GM23338 (cell line): ENCODE measurements around the gene CCR4. TPM values are rescaled to one million over a fixed set of nuclear protein-coding genes. Genes with fewer than 3 reads are reported as not detected.

Experiments used
- EZH2phosphoT487 ChIP-seq: fragments of 200-600 bp; sonication (generic); IDR thresholded peaks from one replicate; pipeline ENCODE4 v1.8.1; 2018; ENCODE audit warnings: antibody characterized with exemption; ENCODE audit not compliant: unreplicated experiment
- STAT1 ChIP-seq: IDR thresholded peaks from one replicate; pipeline ENCODE4 v1.6.1; 2016; ENCODE audit warnings: antibody characterized with exemption; ENCODE audit not compliant: unreplicated experiment
- ZNF114 ChIP-seq: fragments of 250-450 bp; sonication (Bioruptor Pico); IDR thresholded peaks from 2 replicates; pipeline ENCODE4 v1.5.0; 2020; ENCODE audit warnings: mild to moderate bottlenecking, moderate library complexity
- polyA plus RNA-seq: library from polyadenylated mRNA; unstranded; fragments of >200 nt; fragmentation: Nextera tagmentation; extraction: Ambion mirVana; gene quantifications from 2 replicates; pipeline ENCODE4 v1.2.1, GENCODE V29; 2016
- total RNA-seq: library from RNA; depleted of rRNA; stranded (reverse); fragments of >200 nt; shearing (Covaris generic); gene quantifications from 2 replicates; pipeline ENCODE4 v1.2.3, GENCODE V29; 2014
- TF ChIP-seq, protein P1 (sequence below): fragments of 250-450 bp; sonication (Bioruptor Pico); IDR thresholded peaks from 2 replicates; pipeline ENCODE4 v1.5.0; 2020; ENCODE audit warnings: mild to moderate bottlenecking, moderate library complexity
- TF ChIP-seq, protein P2 (sequence below): IDR thresholded peaks from one replicate; pipeline ENCODE4 v1.6.1; 2018; ENCODE audit warnings: antibody characterized with exemption; ENCODE audit not compliant: unreplicated experiment

CCR4 gene
- total and polyA plus RNA-seq, 2 experiments from 2014 or later = 0.10 to 0.35 TPM

DNA sequence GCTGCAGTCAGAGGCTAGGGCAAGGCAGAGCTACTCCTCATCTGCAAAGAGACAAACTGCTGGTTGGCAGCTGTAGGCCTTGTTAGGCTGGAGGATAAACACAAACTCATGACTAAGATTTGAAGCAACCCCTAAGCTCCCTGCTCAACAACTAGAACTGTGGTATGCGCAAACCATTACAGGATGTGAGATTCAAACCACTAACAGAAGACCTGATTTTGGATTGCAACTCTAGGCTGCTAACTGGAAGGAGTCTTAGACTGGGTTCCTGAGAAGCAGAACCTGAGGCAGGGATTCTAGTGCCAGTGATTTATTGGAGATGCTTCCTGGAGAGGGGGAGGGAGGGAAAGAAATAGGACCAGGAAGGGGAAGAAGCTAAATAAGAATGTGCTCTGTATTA, 22.5 kb downstream of the CCR4 start (continued):
- TF ChIP-seq, protein P1, sequence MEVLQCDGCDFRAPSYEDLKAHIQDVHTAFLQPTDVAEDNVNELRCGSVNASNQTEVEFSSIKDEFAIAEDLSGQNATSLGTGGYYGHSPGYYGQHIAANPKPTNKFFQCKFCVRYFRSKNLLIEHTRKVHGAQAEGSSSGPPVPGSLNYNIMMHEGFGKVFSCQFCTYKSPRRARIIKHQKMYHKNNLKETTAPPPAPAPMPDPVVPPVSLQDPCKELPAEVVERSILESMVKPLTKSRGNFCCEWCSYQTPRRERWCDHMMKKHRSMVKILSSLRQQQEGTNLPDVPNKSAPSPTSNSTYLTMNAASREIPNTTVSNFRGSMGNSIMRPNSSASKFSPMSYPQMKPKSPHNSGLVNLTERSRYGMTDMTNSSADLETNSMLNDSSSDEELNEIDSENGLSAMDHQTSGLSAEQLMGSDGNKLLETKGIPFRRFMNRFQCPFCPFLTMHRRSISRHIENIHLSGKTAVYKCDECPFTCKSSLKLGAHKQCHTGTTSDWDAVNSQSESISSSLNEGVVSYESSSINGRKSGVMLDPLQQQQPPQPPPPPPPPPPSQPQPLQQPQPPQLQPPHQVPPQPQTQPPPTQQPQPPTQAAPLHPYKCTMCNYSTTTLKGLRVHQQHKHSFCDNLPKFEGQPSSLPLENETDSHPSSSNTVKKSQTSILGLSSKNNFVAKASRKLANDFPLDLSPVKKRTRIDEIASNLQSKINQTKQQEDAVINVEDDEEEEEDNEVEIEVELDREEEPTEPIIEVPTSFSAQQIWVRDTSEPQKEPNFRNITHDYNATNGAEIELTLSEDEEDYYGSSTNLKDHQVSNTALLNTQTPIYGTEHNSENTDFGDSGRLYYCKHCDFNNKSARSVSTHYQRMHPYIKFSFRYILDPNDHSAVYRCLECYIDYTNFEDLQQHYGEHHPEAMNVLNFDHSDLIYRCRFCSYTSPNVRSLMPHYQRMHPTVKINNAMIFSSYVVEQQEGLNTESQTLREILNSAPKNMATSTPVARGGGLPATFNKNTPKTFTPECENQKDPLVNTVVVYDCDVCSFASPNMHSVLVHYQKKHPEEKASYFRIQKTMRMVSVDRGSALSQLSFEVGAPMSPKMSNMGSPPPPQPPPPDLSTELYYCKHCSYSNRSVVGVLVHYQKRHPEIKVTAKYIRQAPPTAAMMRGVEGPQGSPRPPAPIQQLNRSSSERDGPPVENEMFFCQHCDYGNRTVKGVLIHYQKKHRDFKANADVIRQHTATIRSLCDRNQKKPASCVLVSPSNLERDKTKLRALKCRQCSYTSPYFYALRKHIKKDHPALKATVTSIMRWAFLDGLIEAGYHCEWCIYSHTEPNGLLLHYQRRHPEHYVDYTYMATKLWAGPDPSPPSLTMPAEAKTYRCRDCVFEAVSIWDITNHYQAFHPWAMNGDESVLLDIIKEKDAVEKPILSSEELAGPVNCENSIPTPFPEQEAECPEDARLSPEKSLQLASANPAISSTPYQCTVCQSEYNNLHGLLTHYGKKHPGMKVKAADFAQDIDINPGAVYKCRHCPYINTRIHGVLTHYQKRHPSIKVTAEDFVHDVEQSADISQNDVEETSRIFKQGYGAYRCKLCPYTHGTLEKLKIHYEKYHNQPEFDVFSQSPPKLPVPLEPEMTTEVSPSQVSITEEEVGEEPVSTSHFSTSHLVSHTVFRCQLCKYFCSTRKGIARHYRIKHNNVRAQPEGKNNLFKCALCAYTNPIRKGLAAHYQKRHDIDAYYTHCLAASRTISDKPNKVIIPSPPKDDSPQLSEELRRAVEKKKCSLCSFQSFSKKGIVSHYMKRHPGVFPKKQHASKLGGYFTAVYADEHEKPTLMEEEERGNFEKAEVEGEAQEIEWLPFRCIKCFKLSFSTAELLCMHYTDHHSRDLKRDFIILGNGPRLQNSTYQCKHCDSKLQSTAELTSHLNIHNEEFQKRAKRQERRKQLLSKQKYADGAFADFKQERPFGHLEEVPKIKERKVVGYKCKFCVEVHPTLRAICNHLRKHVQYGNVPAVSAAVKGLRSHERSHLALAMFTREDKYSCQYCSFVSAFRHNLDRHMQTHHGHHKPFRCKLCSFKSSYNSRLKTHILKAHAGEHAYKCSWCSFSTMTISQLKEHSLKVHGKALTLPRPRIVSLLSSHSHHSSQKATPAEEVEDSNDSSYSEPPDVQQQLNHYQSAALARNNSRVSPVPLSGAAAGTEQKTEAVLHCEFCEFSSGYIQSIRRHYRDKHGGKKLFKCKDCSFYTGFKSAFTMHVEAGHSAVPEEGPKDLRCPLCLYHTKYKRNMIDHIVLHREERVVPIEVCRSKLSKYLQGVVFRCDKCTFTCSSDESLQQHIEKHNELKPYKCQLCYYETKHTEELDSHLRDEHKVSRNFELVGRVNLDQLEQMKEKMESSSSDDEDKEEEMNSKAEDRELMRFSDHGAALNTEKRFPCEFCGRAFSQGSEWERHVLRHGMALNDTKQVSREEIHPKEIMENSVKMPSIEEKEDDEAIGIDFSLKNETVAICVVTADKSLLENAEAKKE (CRISPR knock-in tag) = no peak
- no peak for TF ChIP-seq ZNF114 (CRISPR knock-in tag)
- no peak for TF ChIP-seq STAT1
- TF ChIP-seq EZH2phosphoT487 = no peak
- TF ChIP-seq, protein P2, sequence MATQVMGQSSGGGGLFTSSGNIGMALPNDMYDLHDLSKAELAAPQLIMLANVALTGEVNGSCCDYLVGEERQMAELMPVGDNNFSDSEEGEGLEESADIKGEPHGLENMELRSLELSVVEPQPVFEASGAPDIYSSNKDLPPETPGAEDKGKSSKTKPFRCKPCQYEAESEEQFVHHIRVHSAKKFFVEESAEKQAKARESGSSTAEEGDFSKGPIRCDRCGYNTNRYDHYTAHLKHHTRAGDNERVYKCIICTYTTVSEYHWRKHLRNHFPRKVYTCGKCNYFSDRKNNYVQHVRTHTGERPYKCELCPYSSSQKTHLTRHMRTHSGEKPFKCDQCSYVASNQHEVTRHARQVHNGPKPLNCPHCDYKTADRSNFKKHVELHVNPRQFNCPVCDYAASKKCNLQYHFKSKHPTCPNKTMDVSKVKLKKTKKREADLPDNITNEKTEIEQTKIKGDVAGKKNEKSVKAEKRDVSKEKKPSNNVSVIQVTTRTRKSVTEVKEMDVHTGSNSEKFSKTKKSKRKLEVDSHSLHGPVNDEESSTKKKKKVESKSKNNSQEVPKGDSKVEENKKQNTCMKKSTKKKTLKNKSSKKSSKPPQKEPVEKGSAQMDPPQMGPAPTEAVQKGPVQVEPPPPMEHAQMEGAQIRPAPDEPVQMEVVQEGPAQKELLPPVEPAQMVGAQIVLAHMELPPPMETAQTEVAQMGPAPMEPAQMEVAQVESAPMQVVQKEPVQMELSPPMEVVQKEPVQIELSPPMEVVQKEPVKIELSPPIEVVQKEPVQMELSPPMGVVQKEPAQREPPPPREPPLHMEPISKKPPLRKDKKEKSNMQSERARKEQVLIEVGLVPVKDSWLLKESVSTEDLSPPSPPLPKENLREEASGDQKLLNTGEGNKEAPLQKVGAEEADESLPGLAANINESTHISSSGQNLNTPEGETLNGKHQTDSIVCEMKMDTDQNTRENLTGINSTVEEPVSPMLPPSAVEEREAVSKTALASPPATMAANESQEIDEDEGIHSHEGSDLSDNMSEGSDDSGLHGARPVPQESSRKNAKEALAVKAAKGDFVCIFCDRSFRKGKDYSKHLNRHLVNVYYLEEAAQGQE = no peak
